Measurements from ENCODE around the gene ATP1B3.
"Not testable (repeated sequence)": the region's sequence is repeated elsewhere in the genome, so short reads cannot be mapped to it uniquely, and the experiment has no call there.

ATP1B3 gene

GRCh38 chr3:141913150-141913811 lies 36.8 kb downstream of the ATP1B3 start:
- TF ChIP-seq, protein P1, sequence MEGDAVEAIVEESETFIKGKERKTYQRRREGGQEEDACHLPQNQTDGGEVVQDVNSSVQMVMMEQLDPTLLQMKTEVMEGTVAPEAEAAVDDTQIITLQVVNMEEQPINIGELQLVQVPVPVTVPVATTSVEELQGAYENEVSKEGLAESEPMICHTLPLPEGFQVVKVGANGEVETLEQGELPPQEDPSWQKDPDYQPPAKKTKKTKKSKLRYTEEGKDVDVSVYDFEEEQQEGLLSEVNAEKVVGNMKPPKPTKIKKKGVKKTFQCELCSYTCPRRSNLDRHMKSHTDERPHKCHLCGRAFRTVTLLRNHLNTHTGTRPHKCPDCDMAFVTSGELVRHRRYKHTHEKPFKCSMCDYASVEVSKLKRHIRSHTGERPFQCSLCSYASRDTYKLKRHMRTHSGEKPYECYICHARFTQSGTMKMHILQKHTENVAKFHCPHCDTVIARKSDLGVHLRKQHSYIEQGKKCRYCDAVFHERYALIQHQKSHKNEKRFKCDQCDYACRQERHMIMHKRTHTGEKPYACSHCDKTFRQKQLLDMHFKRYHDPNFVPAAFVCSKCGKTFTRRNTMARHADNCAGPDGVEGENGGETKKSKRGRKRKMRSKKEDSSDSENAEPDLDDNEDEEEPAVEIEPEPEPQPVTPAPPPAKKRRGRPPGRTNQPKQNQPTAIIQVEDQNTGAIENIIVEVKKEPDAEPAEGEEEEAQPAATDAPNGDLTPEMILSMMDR (conservative IDR thresholded peaks at IDR 0.05; ENCODE audit: low read depth): peak; percentile 77
- POLR2A ChIA-PET (ENCODE audit: low non-redundant PET): interaction anchor here (0.8 kb wide), 1 partner anchor 174 kb away, joined by 3 read pairs; no protein-coding TSS in a partner anchor
- H3K27ac ChIP-seq: no peak overlapping the region
- peak; percentile 50 for DNase-seq (ENCODE audit: low spot score)
- CTCF ChIA-PET: interaction anchor here (0.5 to 1.4 kb wide), 17 partner anchors 9 to 546 kb away, joined by 3 to 7 read pairs (median 3); partner anchors contain the start of gene RNF7

GRCh38 chr3:141914311-141914710 lies 37.9 kb downstream of the ATP1B3 start:
- CTCF ChIA-PET: interaction anchor here (1.1 kb wide), 1 partner anchor 46 kb away, joined by 3 read pairs; no protein-coding TSS in a partner anchor

GRCh38 chr3:141915016-141915415 lies 38.6 kb downstream of the ATP1B3 start:
- CTCF ChIA-PET: no interaction called here
- POLR2A ChIA-PET (ENCODE audit: low non-redundant PET): no interaction called here
- TF ChIP-seq, protein P1 (conservative IDR thresholded peaks at IDR 0.05; ENCODE audit: low read depth): no peak
- H3K27ac ChIP-seq: no peak overlapping the region
- DNase-seq (ENCODE audit: low spot score): no peak

More at GRCh38 chr3:141914311-141914710, 37.9 kb downstream of the ATP1B3 start:
- TF ChIP-seq, protein P1 (conservative IDR thresholded peaks at IDR 0.05; ENCODE audit: low read depth): no peak
- POLR2A ChIA-PET (ENCODE audit: low non-redundant PET): no interaction called here
- no peak overlapping the region for H3K27ac ChIP-seq
- DNase-seq (ENCODE audit: low spot score): no peak

DNA sequence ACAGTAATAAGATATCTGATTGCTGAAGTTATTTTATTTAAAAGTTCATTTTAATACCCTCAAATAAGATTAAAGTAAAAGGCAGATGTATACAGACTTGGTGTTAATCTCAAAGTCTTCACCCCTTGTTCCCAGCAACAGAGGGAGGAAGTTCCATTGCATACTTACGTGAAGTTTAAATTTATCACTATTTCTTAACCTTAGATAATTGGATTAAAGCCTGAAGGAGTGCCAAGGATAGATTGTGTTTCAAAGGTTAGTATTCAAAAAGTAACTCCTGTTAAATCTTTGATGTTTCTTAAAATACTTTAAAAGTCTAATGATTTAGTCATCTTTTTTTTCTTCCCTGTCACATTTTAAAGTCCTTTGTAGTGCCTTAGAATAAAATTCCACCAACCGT lies 39.3 kb downstream of the ATP1B3 start:
- DNase-seq (ENCODE audit: low spot score): no peak

GRCh38 chr3:141920701-141921100 lies 44.3 kb downstream of the ATP1B3 start:
- no peak overlapping the region for H3K27ac ChIP-seq
- DNase-seq (ENCODE audit: low spot score): no peak
- ChIA-PET CTCF (no interaction called here), POLR2A (ENCODE audit: low non-redundant PET) (no interaction called here)
- TF ChIP-seq, protein P1 (conservative IDR thresholded peaks at IDR 0.05; ENCODE audit: low read depth): no peak

More for the DNA sequence above, 39.3 kb downstream of the ATP1B3 start:
- no peak overlapping the region for H3K27ac ChIP-seq
- TF ChIP-seq, protein P1 (conservative IDR thresholded peaks at IDR 0.05; ENCODE audit: low read depth): no peak
- ChIA-PET POLR2A (ENCODE audit: low non-redundant PET) (no interaction called here), CTCF (interaction anchor here (0.7 kb wide), 1 partner anchor 177 kb away, joined by 4 read pairs; the partner anchor contains the start of gene RNF7)

- ChIA-PET POLR2A (ENCODE audit: low non-redundant PET) (no interaction called here), CTCF (no interaction called here)
- DNase-seq (ENCODE audit: low spot score): no peak
- no peak overlapping the region for H3K27ac ChIP-seq
- TF ChIP-seq, protein P1 (conservative IDR thresholded peaks at IDR 0.05; ENCODE audit: low read depth): no peak
Measured at GRCh38 chr3:141921316-141921715, 44.9 kb downstream of the ATP1B3 start.

- DNase-seq (ENCODE audit: low spot score); CTCF ChIA-PET; H3K27ac ChIP-seq; POLR2A ChIA-PET (ENCODE audit: low non-redundant PET): not testable (repeated sequence)
Measured at GRCh38 chr3:141925677-141926076, 49.2 kb downstream of the ATP1B3 start.

Data from RWPE1 (cell line).